D721Med (cell line): ENCODE data around the gene NEDD4L.

ENCODE experiments used
- DNase-seq: peaks from one replicate; pipeline ENCODE4 v3.0.0; 2011; ENCODE audit warnings: low spot score; ENCODE audit not compliant: insufficient read length
- FAIRE-seq: peaks from 2 replicates; lab custom pipeline; 2011; peaks lifted over from hg19 to GRCh38; lab: Jason Lieb, UNC
- TF ChIP-seq, protein P1 (sequence below): IDR thresholded peaks from 2 replicates; pipeline ENCODE4 v1.5.1; 2012; ENCODE audit warnings: mild to moderate bottlenecking, control low read depth; ENCODE audit not compliant: insufficient read depth; ENCODE audit errors: missing control alignments

Gene NEDD4L

DNA sequence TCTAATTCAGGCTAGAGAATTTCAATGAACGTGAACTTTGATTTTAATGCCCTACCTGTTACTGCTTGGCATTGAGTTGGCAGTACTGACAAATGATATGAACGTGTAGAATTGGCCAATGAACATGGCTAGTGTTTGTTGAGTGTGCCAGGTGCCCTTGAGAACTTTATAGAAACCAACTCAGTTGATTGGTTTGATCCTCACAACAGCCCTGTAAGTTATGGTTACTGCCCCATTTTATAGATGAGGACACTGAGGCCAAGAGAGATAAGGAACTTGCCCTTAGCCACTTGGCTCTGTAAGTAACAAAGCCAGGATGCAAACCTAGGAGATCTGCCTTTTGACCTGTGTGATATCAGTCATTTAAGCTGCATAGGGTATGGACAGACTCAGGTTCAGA lies 275.7 kb downstream of the NEDD4L start:
- DNase-seq (no peak), FAIRE-seq (peak; percentile 96)
- TF ChIP-seq, protein P1, sequence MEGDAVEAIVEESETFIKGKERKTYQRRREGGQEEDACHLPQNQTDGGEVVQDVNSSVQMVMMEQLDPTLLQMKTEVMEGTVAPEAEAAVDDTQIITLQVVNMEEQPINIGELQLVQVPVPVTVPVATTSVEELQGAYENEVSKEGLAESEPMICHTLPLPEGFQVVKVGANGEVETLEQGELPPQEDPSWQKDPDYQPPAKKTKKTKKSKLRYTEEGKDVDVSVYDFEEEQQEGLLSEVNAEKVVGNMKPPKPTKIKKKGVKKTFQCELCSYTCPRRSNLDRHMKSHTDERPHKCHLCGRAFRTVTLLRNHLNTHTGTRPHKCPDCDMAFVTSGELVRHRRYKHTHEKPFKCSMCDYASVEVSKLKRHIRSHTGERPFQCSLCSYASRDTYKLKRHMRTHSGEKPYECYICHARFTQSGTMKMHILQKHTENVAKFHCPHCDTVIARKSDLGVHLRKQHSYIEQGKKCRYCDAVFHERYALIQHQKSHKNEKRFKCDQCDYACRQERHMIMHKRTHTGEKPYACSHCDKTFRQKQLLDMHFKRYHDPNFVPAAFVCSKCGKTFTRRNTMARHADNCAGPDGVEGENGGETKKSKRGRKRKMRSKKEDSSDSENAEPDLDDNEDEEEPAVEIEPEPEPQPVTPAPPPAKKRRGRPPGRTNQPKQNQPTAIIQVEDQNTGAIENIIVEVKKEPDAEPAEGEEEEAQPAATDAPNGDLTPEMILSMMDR = no peak

DNA sequence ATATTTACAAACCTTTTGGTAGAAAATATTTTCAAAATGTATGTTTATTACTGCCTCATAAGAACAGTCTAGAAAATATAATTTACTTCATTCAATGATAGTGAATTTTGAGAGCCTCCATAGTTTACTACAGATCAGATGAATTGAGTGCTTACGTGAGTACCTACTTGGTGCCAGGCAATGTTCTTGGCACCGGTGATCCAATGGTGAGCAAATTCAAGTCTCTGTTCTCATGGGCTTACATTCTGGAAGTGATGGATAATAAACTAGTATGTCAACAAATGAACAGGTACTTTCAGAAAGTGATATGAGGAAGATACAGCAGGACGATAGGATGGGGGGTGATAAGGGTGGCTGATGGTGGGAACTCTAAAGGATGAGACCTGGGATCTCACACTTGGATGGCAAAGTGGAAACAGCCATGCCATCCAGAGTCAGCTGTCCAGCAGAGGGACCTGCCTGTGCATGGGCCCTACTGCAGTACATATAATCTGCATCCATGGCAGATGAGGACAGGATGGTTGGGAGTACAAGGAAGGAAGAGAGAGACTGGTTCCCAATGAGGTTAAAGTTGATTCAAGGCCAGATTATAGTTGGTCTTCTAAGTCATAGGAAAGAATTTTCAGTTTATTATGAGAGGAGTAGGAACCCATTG lies 277.0 kb downstream of the NEDD4L start:
- FAIRE-seq (no peak), DNase-seq (no peak)
- TF ChIP-seq, protein P1 = no peak

DNA sequence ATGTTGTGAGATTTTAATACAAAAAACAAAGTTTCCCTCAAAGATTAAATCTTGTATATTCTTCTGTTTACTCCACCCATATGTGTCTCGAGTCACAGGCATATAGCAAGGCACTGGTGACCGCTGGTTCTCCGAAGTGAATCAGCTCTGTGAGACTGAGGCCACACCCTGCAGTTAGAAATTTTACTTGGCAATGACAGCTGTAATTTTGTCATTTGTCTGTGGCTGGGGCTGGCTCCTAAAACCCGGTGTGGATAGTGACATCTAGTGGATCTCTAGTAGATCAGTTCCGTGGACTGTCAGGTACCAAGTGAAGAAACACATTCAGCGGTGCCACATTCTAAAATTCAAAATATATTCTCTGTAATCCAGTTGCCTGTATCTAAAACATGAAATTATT lies 278.0 kb downstream of the NEDD4L start:
- DNase-seq (peak; percentile 77), FAIRE-seq (peak; percentile 98)
- TF ChIP-seq, protein P1 = peak; percentile 71

DNA sequence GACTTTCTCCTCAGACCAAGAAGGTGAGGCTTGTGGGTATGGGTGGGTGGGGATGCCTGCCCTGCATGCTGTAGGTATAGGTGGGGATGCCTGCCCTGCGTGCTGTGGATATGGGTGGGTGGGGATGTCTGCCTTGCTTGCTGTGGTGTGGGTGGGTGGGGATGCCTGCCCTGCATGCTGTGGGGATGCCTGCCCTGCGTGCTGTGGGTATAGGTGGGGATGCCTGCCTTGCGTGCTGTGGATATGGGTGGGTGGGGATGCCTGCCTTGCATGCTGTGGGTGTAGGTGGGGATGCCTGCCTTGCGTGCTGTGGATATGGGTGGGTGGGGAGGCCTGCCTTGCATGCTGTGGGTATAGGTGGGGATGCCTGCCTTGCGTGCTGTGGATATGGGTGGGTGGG lies 278.4 kb downstream of the NEDD4L start:
- FAIRE-seq = no peak

DNA sequence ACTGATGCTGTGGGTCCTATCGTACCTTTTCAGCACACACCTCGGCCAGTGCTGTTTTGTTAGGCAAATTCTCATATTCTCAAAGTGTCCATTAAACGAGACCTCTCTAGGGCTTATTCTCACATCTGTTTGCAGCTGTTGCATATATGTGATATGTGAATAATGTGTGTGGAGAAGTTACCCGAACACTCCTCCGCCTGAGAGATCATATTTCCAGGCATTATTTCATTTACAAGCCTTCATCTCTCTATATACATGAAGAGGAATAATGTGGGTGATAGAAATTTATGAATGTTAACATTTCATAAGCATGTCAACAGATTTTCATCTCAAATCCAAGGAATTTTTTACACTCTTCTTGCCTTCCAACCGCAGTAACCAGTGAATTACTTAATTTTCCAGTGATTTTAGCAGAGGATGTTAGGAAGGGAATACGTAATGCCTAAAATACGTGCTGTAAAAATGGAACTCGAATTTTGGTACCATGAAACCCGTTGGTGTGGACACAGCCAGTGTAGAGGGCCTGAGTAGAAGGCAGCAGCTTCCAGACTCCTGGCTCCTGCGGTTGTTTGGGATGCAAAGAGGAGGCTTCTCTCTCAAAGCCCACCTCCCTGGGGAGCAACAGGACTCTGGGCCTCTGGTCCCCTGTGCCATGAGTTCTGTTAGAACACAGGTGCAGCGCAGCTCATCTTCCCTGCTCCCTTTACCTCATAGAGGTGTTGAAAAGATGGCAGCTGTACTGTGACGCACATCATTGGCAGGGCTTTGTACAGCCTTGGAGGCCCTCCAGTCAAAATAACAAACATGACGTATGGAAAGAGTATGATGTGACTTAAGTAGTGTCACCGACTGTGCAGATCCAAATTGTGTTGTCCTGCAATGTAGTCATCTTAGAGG lies 280.1 kb downstream of the NEDD4L start:
- TF ChIP-seq, protein P1 = no peak
- no peak for FAIRE-seq
- DNase-seq = no peak

More for the DNA sequence above, 278.4 kb downstream of the NEDD4L start:
- no peak for DNase-seq
- TF ChIP-seq, protein P1 = no peak

DNA sequence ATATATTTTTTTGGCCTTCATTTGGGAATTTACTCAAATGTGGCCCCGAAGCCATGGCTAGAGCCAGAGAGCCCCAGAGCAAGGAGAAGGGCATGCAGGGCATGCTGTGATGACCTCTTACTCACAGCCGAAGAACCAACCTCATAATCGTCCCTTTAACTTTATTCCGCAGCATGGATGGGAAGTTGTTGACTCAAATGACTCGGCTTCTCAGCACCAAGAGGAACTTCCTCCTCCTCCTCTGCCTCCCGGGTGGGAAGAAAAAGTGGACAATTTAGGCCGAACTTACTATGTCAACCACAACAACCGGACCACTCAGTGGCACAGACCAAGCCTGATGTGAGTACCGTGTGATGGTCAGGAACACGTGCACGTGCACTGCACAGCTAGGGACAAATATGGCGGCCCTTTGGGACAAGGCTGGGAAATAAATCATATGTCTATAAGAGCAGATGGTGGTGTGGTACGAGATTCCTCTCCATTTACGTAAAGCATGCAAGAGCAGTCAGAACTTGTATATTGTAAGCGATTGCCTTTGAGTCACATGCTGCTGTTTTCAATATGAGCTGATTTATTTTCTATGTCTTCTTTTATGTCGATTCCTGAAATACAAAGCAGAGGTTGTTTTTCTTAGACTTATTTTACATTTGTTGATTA lies 280.9 kb downstream of the NEDD4L start:
- FAIRE-seq (peak; percentile 98), DNase-seq (no peak)
- TF ChIP-seq, protein P1 = no peak
